PC-3 (cell line): ENCODE measurements around the gene FZD8. TPM values are rescaled to one million over a fixed set of nuclear protein-coding genes. Genes with fewer than 3 reads are reported as not detected.
"Not testable (repeated sequence)": the region's sequence is repeated elsewhere in the genome, so short reads cannot be mapped to it uniquely, and the experiment has no call there.

Experiments
- ATAC-seq: fragments of 200-7000 bp; cut with Tn5 transposase; 2 replicates; pipeline ENCODE4 v1.9.1; 2020; ENCODE audit warnings: mild to moderate bottlenecking, moderate library complexity
- BruUV-seq: library from RNA; stranded (reverse); fragments of 400-500 nt; replicated peaks from 2 replicates; lab custom pipeline; 2021; lab: Mats Ljungman, UMichigan
- CTCF ChIA-PET: fragments of 300-600 bp; sonication (Branson Sonifier 250); formaldehyde crosslinking; loops from one replicate; lab custom pipeline; 2022; ENCODE audit warnings: antibody characterized with exemption; lab: Charles Lee
- POLR2A ChIA-PET: fragments of 300-600 bp; sonication (Branson Sonifier 250); formaldehyde crosslinking; loops from one replicate; lab custom pipeline; 2022; ENCODE audit warnings: antibody characterized with exemption; ENCODE audit not compliant: unreplicated experiment; lab: Charles Lee
- DNase-seq: peaks from one replicate; pipeline ENCODE4 v3.0.0-alpha.2; 2015
- H2AFZ ChIP-seq: fragments of 300-600 bp; sonication (generic); 2 replicates; pipeline ENCODE4 v1.6.0; 2016; ENCODE audit warnings: antibody characterized with exemption, low read length
- H3F3A ChIP-seq: fragments of 300-600 bp; sonication (generic); one replicate; pipeline ENCODE4 v1.6.0; 2017; ENCODE audit warnings: antibody characterized with exemption, low read length, control low read depth, mild to moderate bottlenecking; ENCODE audit not compliant: unreplicated experiment
- H3K27ac ChIP-seq: fragments of 300-600 bp; sonication (generic); 2 replicates; pipeline ENCODE4 v1.5.1; 2016; ENCODE audit warnings: mild to moderate bottlenecking, low read length
- H3K27me3 ChIP-seq: fragments of 300-600 bp; sonication (generic); 2 replicates; pipeline ENCODE4 v1.6.1; 2016; ENCODE audit warnings: low read length, mixed read lengths
- H3K36me3 ChIP-seq: fragments of 300-600 bp; sonication (generic); 2 replicates; pipeline ENCODE4 v1.6.1; 2016; ENCODE audit warnings: low read depth, mixed run types, low read length, mixed read lengths
- H3K4me1 ChIP-seq: fragments of 300-600 bp; sonication (generic); 2 replicates; pipeline ENCODE4 v1.5.1; 2016; ENCODE audit warnings: low read length; ENCODE audit not compliant: insufficient read depth
- H3K4me2 ChIP-seq: fragments of 300-600 bp; sonication (generic); 2 replicates; pipeline ENCODE4 v1.6.0; 2016; ENCODE audit warnings: low read length
- H3K4me3 ChIP-seq: fragments of 300-600 bp; sonication (generic); 2 replicates; pipeline ENCODE4 v1.5.1; 2016; ENCODE audit warnings: mild to moderate bottlenecking, low read length, mixed read lengths
- H3K79me2 ChIP-seq: fragments of 300-600 bp; sonication (generic); 2 replicates; pipeline ENCODE4 v1.6.1; 2017; ENCODE audit warnings: low read length, mixed read lengths
- H3K9ac ChIP-seq: fragments of 300-600 bp; sonication (generic); 2 replicates; pipeline ENCODE4 v1.6.0; 2016; ENCODE audit warnings: mild to moderate bottlenecking, low read length
- H3K9me2 ChIP-seq: fragments of 300-600 bp; sonication (generic); replicated peaks from 2 replicates; pipeline ENCODE4 v1.6.1; 2016; ENCODE audit warnings: mixed run types, low read length, mixed read lengths
- H3K9me3 ChIP-seq: fragments of 300-600 bp; sonication (generic); 2 replicates; pipeline ENCODE4 v1.6.1; 2016; ENCODE audit warnings: low read length, mixed read lengths
- H4K20me1 ChIP-seq: fragments of 300-600 bp; sonication (generic); 2 replicates; pipeline ENCODE4 v1.6.1; 2016; ENCODE audit warnings: low read length, mixed read lengths
- CTCF ChIP-seq: fragments of 300-600 bp; sonication (generic); conservative IDR thresholded peaks from 2 replicates; pipeline ENCODE4 v1.5.1; 2017; ENCODE audit warnings: antibody characterized with exemption, low read depth, mild to moderate bottlenecking, low read length
- EZH2 ChIP-seq: fragments of 300-600 bp; sonication (generic); IDR thresholded peaks from one replicate; pipeline ENCODE4 v1.6.1; 2017; ENCODE audit warnings: antibody characterized with exemption, mild to moderate bottlenecking, low read length; ENCODE audit not compliant: unreplicated experiment
- EZH2phosphoT487 ChIP-seq: fragments of 300-600 bp; sonication (generic); IDR thresholded peaks from 2 replicates; pipeline ENCODE4 v1.6.1; 2018; ENCODE audit warnings: mild to moderate bottlenecking, antibody characterized with exemption, low read length, borderline replicate concordance
- intact Hi-C: fragments of 100-400 bp; cut with micrococcal nuclease; formaldehyde crosslinking; loops from 2 replicates; pipeline ENCODE4 v1.9.0; 2023
- total RNA-seq: library from RNA; depleted of rRNA; stranded (reverse); fragments of >200 nt; gene quantifications from 2 replicates; pipeline ENCODE4 v1.2.3, GENCODE V29; 2014

The FZD8 gene
- total RNA-seq, 1 experiment from 2014 or later, result 275 TPM

GRCh38 chr10:35690534-35690933, 48.4 kb upstream of the FZD8 start:
- Histone ChIP-seq H4K20me1 (no peaks in the 10 kb centered on the region), H3K27me3 (no peaks in the 10 kb centered on the region), H2AFZ (peak overlapping the region; percentile 2), H3K9ac (no peak overlapping the region), H3K36me3 (no peaks in the 10 kb centered on the region), H3K9me3 (no peaks in the 10 kb centered on the region), H3K4me2 (no peak overlapping the region), H3K4me1 (peaks cover 9% of the 10 kb centered on the region), H3F3A (no peaks in the 10 kb centered on the region), H3K27ac (no peak overlapping the region), H3K79me2 (no peaks in the 10 kb centered on the region), H3K9me2 (no peaks in the 10 kb centered on the region), H3K4me3 (no peak overlapping the region)
- CTCF ChIA-PET, result no interaction called here
- ATAC-seq (peak; percentile 83), DNase-seq (peak; percentile 63)
- POLR2A ChIA-PET, result no interaction called here
- intact Hi-C loops, result no loop called here
- no peak for TF ChIP-seq EZH2phosphoT487
- no peak for TF ChIP-seq EZH2
- TF ChIP-seq CTCF, result no peak
- BruUV-seq, result no TSS peak

- not testable (repeated sequence) for ATAC-seq, H3K36me3 ChIP-seq, H3K27me3 ChIP-seq, H4K20me1 ChIP-seq, H3K27ac ChIP-seq, BruUV-seq, DNase-seq, H3F3A ChIP-seq, H3K9me2 ChIP-seq, H3K79me2 ChIP-seq, H3K9me3 ChIP-seq, H3K9ac ChIP-seq
- ChIA-PET CTCF (interaction anchor here (1.1 kb wide), 1 partner anchor 72 kb away, joined by 3 read pairs; no protein-coding TSS in a partner anchor), POLR2A (interaction anchor here (0.6 kb wide), 1 partner anchor 206 kb away, joined by 3 read pairs; no protein-coding TSS in a partner anchor)
- Histone ChIP-seq H3K4me2 (peak overlapping the region; percentile 66), H3K4me1 (peaks cover 17% of the 10 kb centered on the region), H2AFZ (peak overlapping the region; percentile 54), H3K4me3 (peak overlapping the region; percentile 47)
- intact Hi-C loops, result loop anchor here (1.0 kb wide), 2 partner anchors 43 to 204 kb away; no protein-coding TSS in a partner anchor
Measured at GRCh38 chr10:35685858-35686257, 43.8 kb upstream of the FZD8 start.

- Histone ChIP-seq H2AFZ (peak overlapping the region; percentile 54), H3K9me2 (no peaks in the 10 kb centered on the region), H3K4me2 (peak overlapping the region; percentile 66), H3K4me3 (peak overlapping the region; percentile 47), H3K9me3 (no peaks in the 10 kb centered on the region), H3F3A (no peaks in the 10 kb centered on the region), H3K79me2 (no peaks in the 10 kb centered on the region), H3K36me3 (no peaks in the 10 kb centered on the region), H3K27me3 (no peaks in the 10 kb centered on the region), H3K4me1 (peaks cover 16% of the 10 kb centered on the region), H3K9ac (peak overlapping the region; percentile 0; the same call in 1 of the 2 replicates), H4K20me1 (no peaks in the 10 kb centered on the region), H3K27ac (peak overlapping the region; percentile 11)
- POLR2A ChIA-PET, result interaction anchor here (0.6 kb wide), 1 partner anchor 206 kb away, joined by 3 read pairs; no protein-coding TSS in a partner anchor
- peak; percentile 85 for ATAC-seq
- no peak for TF ChIP-seq EZH2
- TF ChIP-seq CTCF, result no peak
- no peak for TF ChIP-seq EZH2phosphoT487
- intact Hi-C loops, result loop anchor here (1.0 kb wide), 2 partner anchors 42 to 205 kb away; no protein-coding TSS in a partner anchor
- no TSS peak for BruUV-seq
- DNase-seq, result peak; percentile 91
- CTCF ChIA-PET, result interaction anchor here (0.7 to 1.1 kb wide), 2 partner anchors 31 to 71 kb away, joined by 3 to 4 read pairs; no protein-coding TSS in a partner anchor
Measured at GRCh38 chr10:35685402-35685801, 43.3 kb upstream of the FZD8 start.
